Prostate gland (tissue), 2 donors: Measurements from ENCODE around the gene KSR2. TPM values are rescaled to one million over a fixed set of nuclear protein-coding genes. Genes with fewer than 3 reads are reported as not detected.
A peak's percentile ranks its signal among the peaks of the same experiment; 100 is the strongest.

Source experiments
- DNase-seq: peaks from one replicate; pipeline ENCODE4 v3.0.0-alpha.2; 2019; ENCODE audit warnings: low spot score
- H3K27ac ChIP-seq, 2 donors: fragments of 200-600 bp; sonication (generic); 2 replicates each; pipeline ENCODE4 v1.5.1; 2017 to 2019
- H3K27me3 ChIP-seq: fragments of 200-600 bp; sonication (generic); replicated peaks from 2 replicates; pipeline ENCODE4 v1.5.1; 2019; ENCODE audit not compliant: insufficient read depth
- H3K36me3 ChIP-seq, 2 donors: fragments of 200-600 bp; sonication (generic); 1 replicate in 1 of 2; 2 replicates in 1 of 2; pipeline versions ENCODE4 v1.5.1 to v1.8.1; 2017 to 2019
- H3K4me1 ChIP-seq: fragments of 200-600 bp; sonication (generic); replicated peaks from 2 replicates; pipeline ENCODE4 v1.5.1; 2019
- H3K4me3 ChIP-seq, 2 donors: fragments of 200-600 bp; sonication (generic); 2 replicates each; pipeline ENCODE4 v1.5.1; 2017 to 2019
- H3K9me3 ChIP-seq: fragments of 200-600 bp; sonication (generic); 2 replicates; pipeline ENCODE4 v1.5.1; 2017
- CTCF ChIP-seq, 4 experiments: fragments of 200-600 bp in 2 of 4; fragments of 450-650 bp in 2 of 4; sonication (generic) in 2 of 4; IDR thresholded peaks; 1 replicate in 3 of 4; 2 replicates in 1 of 4; pipeline ENCODE4 v1.5.1; 2016 to 2019; ENCODE audit warnings: antibody characterized with exemption in 4 of 4, mild to moderate bottlenecking in 2 of 4, moderate library complexity in 2 of 4
- POLR2A ChIP-seq: fragments of 450-650 bp; IDR thresholded peaks from one replicate; pipeline ENCODE4 v1.6.1; 2016; ENCODE audit warnings: antibody characterized with exemption, mild to moderate bottlenecking
- POLR2AphosphoS5 ChIP-seq: sonication (generic); formaldehyde crosslinking; IDR thresholded peaks from one replicate; pipeline ENCODE4 v1.6.1; 2017; ENCODE audit warnings: antibody characterized with exemption
- WGBS: methylation state at CpG from one replicate; pipeline ENCODE4 v1.1.5; 2018; 5-methylcytosine and 5-hydroxymethylcytosine counted together
- intact Hi-C: fragments of 100-400 bp; cut with DNase I; formaldehyde crosslinking; loops from one replicate; pipeline ENCODE4 v1.14.2; 2022
- total RNA-seq, 2 donors: library from RNA; depleted of rRNA; stranded (reverse); fragments of >200 nt; gene quantifications; one replicate each; pipeline ENCODE4 v1.1.0, GENCODE V29; 2016

The KSR2 gene
- total RNA-seq, 2 donors from 2014 or later, result 1.0 to 1.7 TPM

- no peaks in the 10 kb centered on the region for H3K4me1 ChIP-seq
- no peak overlapping the region for H3K4me3 ChIP-seq
- intact Hi-C loops, result no loop called here
- H3K27me3 ChIP-seq, result no peaks in the 10 kb centered on the region
- TF ChIP-seq CTCF (IDR thresholded peaks at IDR 0.05), result no peak
- no peak for TF ChIP-seq POLR2A
- no peak for TF ChIP-seq POLR2AphosphoS5
- no peak for DNase-seq
- H3K27ac ChIP-seq, result no peak overlapping the region
- WGBS, result 29% methylated on average over 11 of the region's 11 CpGs
- no peaks in the 10 kb centered on the region for H3K9me3 ChIP-seq
- H3K36me3 ChIP-seq, result no peaks in the 10 kb centered on the region
Measured at GRCh38 chr12:117907108-117907689, 61.6 kb downstream of the KSR2 start.

- TF ChIP-seq POLR2A (no peak), CTCF (IDR thresholded peaks at IDR 0.05) (no peak), POLR2AphosphoS5 (no peak)
- Histone ChIP-seq H3K4me1 (no peaks in the 10 kb centered on the region), H3K4me3 (no peak overlapping the region), H3K36me3 (no peaks in the 10 kb centered on the region), H3K9me3 (no peaks in the 10 kb centered on the region), H3K27ac (no peak overlapping the region), H3K27me3 (no peaks in the 10 kb centered on the region)
- no peak for DNase-seq
- intact Hi-C loops, result no loop called here
- 87% methylated on average over 6 of the region's 6 CpGs for WGBS
Measured at GRCh38 chr12:117904051-117904450, 64.7 kb downstream of the KSR2 start.

DNA sequence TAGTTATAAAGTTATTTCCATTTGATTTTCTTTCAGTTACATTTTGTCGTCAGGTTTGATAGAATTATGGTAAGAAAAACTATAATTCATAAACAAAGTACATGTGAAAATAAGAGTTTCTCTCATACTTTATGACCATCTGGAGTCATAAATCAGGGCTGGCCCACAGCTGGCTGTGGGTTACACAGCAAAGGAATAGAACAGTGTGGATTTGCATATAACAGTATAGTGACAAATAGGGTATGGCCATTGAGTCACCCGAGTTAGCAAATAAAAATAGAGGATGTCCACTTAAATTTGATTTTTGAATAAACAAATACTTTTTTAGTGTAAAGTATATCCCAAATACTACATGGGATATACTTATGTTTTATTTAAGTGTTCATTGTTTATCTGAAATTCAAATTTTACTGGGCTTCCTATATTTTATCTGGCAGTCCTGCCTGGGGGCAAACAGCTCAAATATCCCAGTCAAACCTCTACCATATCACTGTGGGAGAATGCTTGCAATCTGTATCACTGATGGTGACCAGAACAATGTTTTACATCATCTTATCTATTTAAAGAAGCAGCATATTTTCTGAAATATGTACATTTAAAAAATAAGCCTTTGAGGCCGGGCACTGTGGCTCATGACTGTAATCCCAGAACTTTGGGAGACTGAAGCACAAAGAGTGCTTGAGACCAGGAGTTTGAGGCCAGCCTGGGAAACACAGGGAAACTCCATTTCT lies 65.5 kb downstream of the KSR2 start:
- H3K4me3 ChIP-seq, result no peak overlapping the region
- intact Hi-C loops, result no loop called here
- no peak for TF ChIP-seq CTCF (IDR thresholded peaks at IDR 0.05)
- TF ChIP-seq POLR2AphosphoS5, result no peak
- no peak for TF ChIP-seq POLR2A
- 71% methylated on average over 3 of the region's 3 CpGs for WGBS
- H3K27ac ChIP-seq, result no peak overlapping the region
- H3K4me1 ChIP-seq, result no peaks in the 10 kb centered on the region
- no peaks in the 10 kb centered on the region for H3K9me3 ChIP-seq
- no peak for DNase-seq
- no peaks in the 10 kb centered on the region for H3K36me3 ChIP-seq
- H3K27me3 ChIP-seq, result no peaks in the 10 kb centered on the region

- Histone ChIP-seq H3K9me3 (no peaks in the 10 kb centered on the region), H3K27me3 (no peaks in the 10 kb centered on the region), H3K27ac (no peak overlapping the region), H3K4me1 (no peaks in the 10 kb centered on the region), H3K4me3 (no peak overlapping the region), H3K36me3 (no peaks in the 10 kb centered on the region)
- intact Hi-C loops, result no loop called here
- peak; percentile 51 for DNase-seq
- WGBS, result 47% methylated on average over 8 of the region's 8 CpGs
- TF ChIP-seq POLR2AphosphoS5 (peak; percentile 56), CTCF (IDR thresholded peaks at IDR 0.05) (no peak), POLR2A (no peak)
Measured at GRCh38 chr12:117901631-117902030, 67.2 kb downstream of the KSR2 start.

GRCh38 chr12:117900561-117900960 lies 68.2 kb downstream of the KSR2 start:
- no peak overlapping the region for H3K27ac ChIP-seq
- no peak for DNase-seq
- H3K36me3 ChIP-seq, result no peaks in the 10 kb centered on the region
- intact Hi-C loops, result no loop called here
- H3K4me1 ChIP-seq, result no peaks in the 10 kb centered on the region
- no peak overlapping the region for H3K4me3 ChIP-seq
- no peaks in the 10 kb centered on the region for H3K27me3 ChIP-seq
- TF ChIP-seq POLR2A (no peak), CTCF (IDR thresholded peaks at IDR 0.05) (no peak), POLR2AphosphoS5 (no peak)
- 89% methylated on average over 4 of the region's 4 CpGs for WGBS
- H3K9me3 ChIP-seq, result no peaks in the 10 kb centered on the region
